ENCODE results near the gene CARD19. TPM values are rescaled to one million over a fixed set of nuclear protein-coding genes. Genes with fewer than 3 reads are reported as not detected.

Gene CARD19
- total RNA-seq, 2 donors from 2014 or later: 45.2 to 54.4 TPM

- DNase-seq (no peak), ATAC-seq (no peak)
- no peak overlapping the region for H3K27ac Mint-ChIP-seq
- peaks cover 6% of the 10 kb centered on the region for H3K36me3 Mint-ChIP-seq (ENCODE audit: low read depth)
- H3K4me1 Mint-ChIP-seq: peaks cover 28% of the 10 kb centered on the region
- H3K9me3 ChIP-seq (ENCODE audit: control insufficient read depth, low read length, poor library complexity, severe bottlenecking): no peaks in the 10 kb centered on the region
- no peak overlapping the region for H3K4me3 Mint-ChIP-seq
- H3K27me3 Mint-ChIP-seq: no peaks in the 10 kb centered on the region
These were observed 7.9 kb upstream of the CARD19 start for GRCh38 chr9:93087971-93088655.

GRCh38 chr9:93088656-93089015 is 7.4 kb upstream of the CARD19 start:
- Mint-ChIP-seq H3K27ac (no peak overlapping the region), H3K36me3 (ENCODE audit: low read depth) (peaks cover 6% of the 10 kb centered on the region)

GRCh38 chr9:93089024-93089423 is 7.0 kb upstream of the CARD19 start:
- H3K27ac Mint-ChIP-seq: peak overlapping the region; percentile 74

More at GRCh38 chr9:93088656-93089015, 7.4 kb upstream of the CARD19 start:
- ATAC-seq: no peak
- DNase-seq: no peak
- H3K4me1 Mint-ChIP-seq: peaks cover 30% of the 10 kb centered on the region
- no peak overlapping the region for H3K4me3 Mint-ChIP-seq
- no peaks in the 10 kb centered on the region for H3K27me3 Mint-ChIP-seq
- no peaks in the 10 kb centered on the region for H3K9me3 ChIP-seq (ENCODE audit: control insufficient read depth, low read length, poor library complexity, severe bottlenecking)

GRCh38 chr9:93089481-93089991 is 6.5 kb upstream of the CARD19 start:
- DNase-seq (no peak), ATAC-seq (no peak)
- Mint-ChIP-seq H3K4me1 (peaks cover 35% of the 10 kb centered on the region), H3K36me3 (ENCODE audit: low read depth) (peaks cover 6% of the 10 kb centered on the region), H3K27me3 (no peaks in the 10 kb centered on the region), H3K4me3 (no peak overlapping the region), H3K27ac (peak overlapping the region; percentile 74)
- H3K9me3 ChIP-seq (ENCODE audit: control insufficient read depth, low read length, poor library complexity, severe bottlenecking): no peaks in the 10 kb centered on the region

More at GRCh38 chr9:93089024-93089423, 7.0 kb upstream of the CARD19 start:
- DNase-seq (no peak), ATAC-seq (no peak)
- Mint-ChIP-seq H3K36me3 (ENCODE audit: low read depth) (peaks cover 6% of the 10 kb centered on the region), H3K4me1 (peaks cover 32% of the 10 kb centered on the region), H3K4me3 (no peak overlapping the region), H3K27me3 (no peaks in the 10 kb centered on the region)
- no peaks in the 10 kb centered on the region for H3K9me3 ChIP-seq (ENCODE audit: control insufficient read depth, low read length, poor library complexity, severe bottlenecking)

- Mint-ChIP-seq H3K36me3 (ENCODE audit: low read depth) (peaks cover 6% of the 10 kb centered on the region), H3K4me1 (peaks cover 38% of the 10 kb centered on the region), H3K27me3 (no peaks in the 10 kb centered on the region), H3K4me3 (no peak overlapping the region), H3K27ac (peak overlapping the region; percentile 74)
- H3K9me3 ChIP-seq (ENCODE audit: control insufficient read depth, low read length, poor library complexity, severe bottlenecking): no peaks in the 10 kb centered on the region
- no peak for DNase-seq
- no peak for ATAC-seq
These were observed 5.8 kb upstream of the CARD19 start for GRCh38 chr9:93090091-93090655.

GRCh38 chr9:93091056-93091452 is 5.0 kb upstream of the CARD19 start:
- ATAC-seq: no peak
- H3K9me3 ChIP-seq (ENCODE audit: control insufficient read depth, low read length, poor library complexity, severe bottlenecking): no peaks in the 10 kb centered on the region
- Mint-ChIP-seq H3K27me3 (no peaks in the 10 kb centered on the region), H3K36me3 (ENCODE audit: low read depth) (peaks cover 6% of the 10 kb centered on the region), H3K4me3 (no peak overlapping the region), H3K4me1 (peaks cover 38% of the 10 kb centered on the region), H3K27ac (peak overlapping the region; percentile 95)
- DNase-seq: no peak

- H3K36me3 Mint-ChIP-seq (ENCODE audit: low read depth): peaks cover 4% of the 10 kb centered on the region
- ATAC-seq (no peak), DNase-seq (no peak)
- no peaks in the 10 kb centered on the region for H3K27me3 Mint-ChIP-seq
- no peak overlapping the region for H3K4me3 Mint-ChIP-seq
- no peaks in the 10 kb centered on the region for H3K9me3 ChIP-seq (ENCODE audit: control insufficient read depth, low read length, poor library complexity, severe bottlenecking)
- peak overlapping the region; percentile 95 for H3K27ac Mint-ChIP-seq
- peaks cover 38% of the 10 kb centered on the region for H3K4me1 Mint-ChIP-seq
These were observed 4.5 kb upstream of the CARD19 start for GRCh38 chr9:93091453-93092081.

GRCh38 chr9:93092251-93092991 is 3.6 kb upstream of the CARD19 start:
- H3K36me3 Mint-ChIP-seq (ENCODE audit: low read depth): peaks cover 2% of the 10 kb centered on the region
- DNase-seq (no peak), ATAC-seq (no peak)
- H3K4me3 Mint-ChIP-seq: peak overlapping the region; percentile 25
- no peaks in the 10 kb centered on the region for H3K27me3 Mint-ChIP-seq
- H3K4me1 Mint-ChIP-seq: peaks cover 45% of the 10 kb centered on the region
- H3K27ac Mint-ChIP-seq: peak overlapping the region; percentile 95
- H3K9me3 ChIP-seq (ENCODE audit: control insufficient read depth, low read length, poor library complexity, severe bottlenecking): no peaks in the 10 kb centered on the region

DNA sequence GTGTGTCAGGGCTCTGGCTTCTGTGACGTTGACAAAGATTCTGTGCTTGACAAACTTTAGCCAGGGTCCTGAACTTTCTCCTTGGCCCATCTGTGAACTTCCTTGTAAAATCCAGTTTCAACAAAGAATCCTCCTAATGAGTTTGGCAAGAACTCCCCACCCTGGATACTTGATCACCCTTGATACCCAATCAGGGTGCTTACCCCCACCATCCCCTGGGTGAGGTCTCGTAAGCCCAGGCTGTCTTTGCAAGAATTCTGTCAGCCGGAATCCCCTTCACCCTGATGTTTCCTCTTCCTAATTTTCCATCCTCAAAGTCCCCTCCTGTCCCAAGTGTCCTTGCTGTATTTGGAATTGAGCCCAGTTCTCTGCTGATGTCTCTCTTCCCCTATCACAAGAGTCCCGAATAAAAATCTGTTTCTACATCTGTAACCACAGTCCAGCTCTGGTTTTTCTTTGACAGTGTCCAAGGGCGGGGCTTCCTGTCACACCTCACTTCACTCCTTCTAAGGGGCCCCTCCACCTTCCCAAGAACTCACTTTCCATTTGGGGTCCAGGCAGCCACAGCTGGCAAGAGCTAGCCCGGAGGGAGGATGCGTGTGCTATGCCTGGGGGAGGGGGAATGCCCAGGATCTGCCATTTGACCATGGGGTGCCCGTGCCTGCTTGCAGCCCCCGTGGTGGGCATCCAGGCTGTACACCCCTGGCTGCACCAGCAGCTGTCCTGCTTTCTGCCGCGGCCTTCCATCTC is 2.7 kb upstream of the CARD19 start:
- H3K9me3 ChIP-seq (ENCODE audit: control insufficient read depth, low read length, poor library complexity, severe bottlenecking): no peaks in the 10 kb centered on the region
- Mint-ChIP-seq H3K36me3 (ENCODE audit: low read depth) (peaks cover 2% of the 10 kb centered on the region), H3K4me1 (peaks cover 53% of the 10 kb centered on the region), H3K27ac (peak overlapping the region; percentile 95), H3K27me3 (no peaks in the 10 kb centered on the region), H3K4me3 (peak overlapping the region; percentile 87)
- no peak for ATAC-seq
- no peak for DNase-seq

DNA sequence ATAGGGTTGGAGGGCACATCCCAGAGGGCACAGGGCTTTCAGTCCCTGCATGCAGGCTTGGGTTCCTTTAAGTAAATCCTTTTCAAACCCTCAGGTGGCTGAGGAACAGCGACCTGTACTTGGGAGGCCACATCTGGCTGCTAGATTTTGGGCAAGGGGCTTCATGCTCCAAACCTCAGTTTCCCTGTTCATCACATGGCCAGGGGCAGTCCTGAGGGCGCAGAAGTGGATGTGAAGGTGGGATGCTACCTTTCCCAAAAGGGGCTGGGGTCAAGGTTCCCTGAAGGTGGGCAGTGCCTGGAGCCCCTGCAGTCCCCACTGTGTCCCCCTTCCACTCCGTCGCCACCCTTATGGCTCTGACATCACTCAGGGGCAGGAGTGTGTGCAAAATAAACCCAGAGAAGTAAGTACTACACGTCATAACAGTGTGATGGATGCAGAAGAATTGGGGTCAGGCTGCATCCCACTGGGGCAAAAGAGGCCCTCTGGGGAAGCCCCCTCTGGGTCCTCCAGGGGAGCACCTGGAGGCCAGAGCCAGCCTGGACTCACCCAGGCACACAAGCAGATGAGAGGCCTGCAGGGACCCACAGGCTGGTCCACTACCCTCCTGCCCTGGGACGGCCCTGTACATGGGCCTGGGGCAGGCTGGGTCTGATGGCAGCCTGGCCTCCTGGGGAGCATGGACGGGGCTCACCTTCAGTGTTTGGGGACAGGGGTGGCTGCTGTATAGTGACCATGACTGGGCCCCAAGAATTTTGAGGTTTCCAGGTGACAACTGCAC is 1.9 kb upstream of the CARD19 start:
- Mint-ChIP-seq H3K27me3 (no peaks in the 10 kb centered on the region), H3K4me1 (peaks cover 52% of the 10 kb centered on the region), H3K4me3 (peak overlapping the region; percentile 87), H3K27ac (peak overlapping the region; percentile 95), H3K36me3 (ENCODE audit: low read depth) (no peaks in the 10 kb centered on the region)
- no peak for ATAC-seq
- no peaks in the 10 kb centered on the region for H3K9me3 ChIP-seq (ENCODE audit: control insufficient read depth, low read length, poor library complexity, severe bottlenecking)
- DNase-seq: no peak

GRCh38 chr9:93094658-93095204 is 1.3 kb upstream of the CARD19 start:
- H3K27ac Mint-ChIP-seq: peak overlapping the region; percentile 95
- no peaks in the 10 kb centered on the region for H3K9me3 ChIP-seq (ENCODE audit: control insufficient read depth, low read length, poor library complexity, severe bottlenecking)
- ATAC-seq: no peak
- peak overlapping the region; percentile 87 for H3K4me3 Mint-ChIP-seq
- DNase-seq: no peak
- H3K4me1 Mint-ChIP-seq: peaks cover 51% of the 10 kb centered on the region
- no peaks in the 10 kb centered on the region for H3K27me3 Mint-ChIP-seq
- no peaks in the 10 kb centered on the region for H3K36me3 Mint-ChIP-seq (ENCODE audit: low read depth)

Data from T-helper 17 cell (primary cell).